IPS-11a (cell line): ENCODE measurements around the gene TBATA.
"Not testable (repeated sequence)": the region's sequence is repeated elsewhere in the genome, so short reads cannot be mapped to it uniquely, and the experiment has no call there.

Experiments
- H3K4me3 ChIP-seq: one replicate; pipeline ENCODE4 v1.5.1; 2013; ENCODE audit warnings: low read depth, low read length, control low read depth

Gene TBATA

GRCh38 chr10:70779511-70780369 is 5.4 kb downstream of the TBATA start:
- H3K4me3 ChIP-seq = no peak overlapping the region

- H3K4me3 ChIP-seq = no peak overlapping the region
Observed at GRCh38 chr10:70779088-70779487, 6.1 kb downstream of the TBATA start.

GRCh38 chr10:70778267-70778924 is 6.8 kb downstream of the TBATA start:
- H3K4me3 ChIP-seq = no peak overlapping the region

- H3K4me3 ChIP-seq = no peak overlapping the region
Observed at GRCh38 chr10:70777063-70777875, 7.9 kb downstream of the TBATA start.

GRCh38 chr10:70776455-70777005 is 8.6 kb downstream of the TBATA start:
- no peak overlapping the region for H3K4me3 ChIP-seq

- H3K4me3 ChIP-seq = no peak overlapping the region
Observed at GRCh38 chr10:70775679-70776454, 9.3 kb downstream of the TBATA start.

GRCh38 chr10:70774810-70775678 is 10.1 kb downstream of the TBATA start:
- H3K4me3 ChIP-seq = no peak overlapping the region

GRCh38 chr10:70773965-70774809 is 11.0 kb downstream of the TBATA start:
- H3K4me3 ChIP-seq = no peak overlapping the region

- no peak overlapping the region for H3K4me3 ChIP-seq
Observed at GRCh38 chr10:70773461-70773860, 11.7 kb downstream of the TBATA start.

- no peak overlapping the region for H3K4me3 ChIP-seq
Observed at GRCh38 chr10:70772627-70773026, 12.6 kb downstream of the TBATA start.

- no peak overlapping the region for H3K4me3 ChIP-seq
Observed at GRCh38 chr10:70771311-70772194, 13.6 kb downstream of the TBATA start.

- H3K4me3 ChIP-seq = not testable (repeated sequence)
Observed at GRCh38 chr10:70770516-70770915, 14.7 kb downstream of the TBATA start.

GRCh38 chr10:70770001-70770400 is 15.2 kb downstream of the TBATA start:
- no peak overlapping the region for H3K4me3 ChIP-seq

- H3K4me3 ChIP-seq = no peak overlapping the region
Observed at GRCh38 chr10:70769121-70769520, 16.1 kb downstream of the TBATA start.

- H3K4me3 ChIP-seq = not testable (repeated sequence)
Observed at GRCh38 chr10:70768026-70768685, 17.0 kb downstream of the TBATA start.

- H3K4me3 ChIP-seq = no peak overlapping the region
Observed at GRCh38 chr10:70765794-70766594, 19.2 kb downstream of the TBATA start.
